ENCODE measurements around the gene AFAP1. TPM values are rescaled to one million over a fixed set of nuclear protein-coding genes. Genes with fewer than 3 reads are reported as not detected.

AFAP1 gene
- polyA plus RNA-seq, 3 donors: not detected

DNA sequence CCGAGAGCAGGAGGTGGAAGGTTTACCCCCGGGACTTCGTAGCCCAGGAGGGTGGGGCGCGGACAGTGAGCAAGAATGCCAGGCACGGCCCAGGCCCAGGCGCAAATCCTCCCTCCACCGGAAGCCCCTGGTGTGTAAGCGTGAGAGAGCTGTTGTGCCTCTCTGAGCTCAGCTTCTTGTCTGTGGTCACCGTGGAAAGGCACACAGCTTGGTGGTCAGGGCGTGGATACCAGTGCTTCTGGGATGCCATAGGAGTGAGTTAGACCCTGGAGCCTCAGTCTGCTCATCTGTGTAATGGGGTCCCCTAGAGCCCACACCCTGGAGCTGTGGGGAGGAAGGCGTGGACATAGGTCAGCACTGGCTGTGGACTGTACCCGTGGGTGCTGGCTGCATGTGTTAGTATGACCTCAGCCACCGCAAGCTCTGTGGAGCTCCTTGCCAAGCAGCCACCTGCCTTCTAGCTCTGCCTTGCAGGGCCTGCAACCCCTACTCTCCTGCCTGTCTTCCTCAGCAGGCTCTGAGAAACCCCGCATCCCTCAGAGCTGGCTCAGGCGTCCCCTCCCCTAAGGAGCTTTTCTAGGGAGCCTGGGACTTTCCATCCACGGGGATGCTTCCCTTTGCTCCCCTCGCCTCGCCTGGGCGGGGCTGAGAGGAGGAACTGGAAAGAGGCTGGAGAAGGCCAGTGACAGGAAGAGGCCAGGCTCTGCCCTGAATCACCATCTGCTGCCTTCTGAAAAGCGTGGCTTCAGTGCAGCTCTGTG, 28.0 kb upstream of the AFAP1 start:
- H3K4me3 ChIP-seq (replicated peaks in 1 of 3; ENCODE audit: low read depth in 2 of 3, low read length in 3 of 3): no peak overlapping the region
- no peaks in the 10 kb centered on the region for H3K79me2 ChIP-seq (ENCODE audit: insufficient read depth, low read length)
- no peaks in the 10 kb centered on the region for H4K20me1 ChIP-seq (ENCODE audit: insufficient read depth, low read length)
- TF ChIP-seq CTCF (IDR thresholded peaks at IDR 0.05): no peak
- no peaks in the 10 kb centered on the region for H3K36me3 Mint-ChIP-seq
- peaks cover 0 to 4% of the 10 kb centered on the region in 2 donors for H3K27me3 ChIP-seq (ENCODE audit: control insufficient read depth in 2 of 2, insufficient read depth in 2 of 2, low read length in 2 of 2)
- 76% methylated on average over 16 of the region's 21 CpGs for WGBS (ENCODE audit: insufficient coverage)
- H3K9me3 ChIP-seq (replicated peaks in 1 of 2; ENCODE audit: control insufficient read depth in 1 of 2, insufficient read depth in 1 of 2, low read length in 2 of 2): no peaks in the 10 kb centered on the region
- H2AFZ ChIP-seq (ENCODE audit: insufficient read depth, low read depth, low read length, poor library complexity, severe bottlenecking): no peak overlapping the region
- H3K4me2 ChIP-seq (replicated peaks; ENCODE audit: extremely low read depth, low read length, poor library complexity, severe bottlenecking): no peak overlapping the region
- no peaks in the 10 kb centered on the region for H3K4me1 ChIP-seq (ENCODE audit: control insufficient read depth in 1 of 2, insufficient read depth in 2 of 2, low read length in 2 of 2)
- H3K9me3 Mint-ChIP-seq: peaks cover 0 to 4% (median 0%) of the 10 kb centered on the region in 7 donors
- peaks cover 11% of the 10 kb centered on the region for H3K4me1 Mint-ChIP-seq
- intact Hi-C loops (cut with micrococcal nuclease): no loop called here
- H3K4me3 Mint-ChIP-seq: no peak overlapping the region
- no peak overlapping the region for H3K27ac ChIP-seq (ENCODE audit: low read depth in 1 of 2, low read length in 2 of 2)
- H3K27me3 Mint-ChIP-seq (ENCODE audit: low read depth in 3 of 3): peaks cover 29 to 33% (median 30%) of the 10 kb centered on the region in 3 donors
- H3K27ac Mint-ChIP-seq: no peak overlapping the region
- H3K36me3 ChIP-seq (replicated peaks in 1 of 2; ENCODE audit: control insufficient read depth in 1 of 2, insufficient read depth in 2 of 2, low read length in 2 of 2): no peaks in the 10 kb centered on the region
- no peak for DNase-seq
- H3K9ac ChIP-seq (ENCODE audit: insufficient read depth, low read length, poor library complexity, severe bottlenecking): no peak overlapping the region

DNA sequence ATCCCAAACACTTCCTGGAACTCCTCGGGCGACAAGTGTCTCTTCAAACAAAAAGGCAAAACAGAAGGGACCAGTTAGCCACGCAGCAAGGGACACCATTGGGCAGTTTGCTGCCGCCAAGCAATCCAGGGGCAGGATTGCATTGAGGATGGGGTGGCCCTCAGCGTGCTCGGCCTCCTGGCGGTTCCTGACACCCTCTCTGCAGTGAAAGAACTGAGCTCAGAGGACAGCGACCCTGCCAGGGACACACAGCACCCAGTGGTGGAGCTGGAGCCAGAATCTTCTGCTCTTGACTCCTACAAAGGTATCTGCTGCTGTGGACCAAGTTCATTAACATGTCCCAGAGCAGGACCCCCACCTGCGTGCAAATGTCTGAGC, 27.4 kb upstream of the AFAP1 start:
- Histone ChIP-seq H3K27me3 (ENCODE audit: control insufficient read depth in 2 of 2, insufficient read depth in 2 of 2, low read length in 2 of 2) (peaks cover 0 to 4% of the 10 kb centered on the region in 2 donors), H3K4me3 (replicated peaks in 1 of 3; ENCODE audit: low read depth in 2 of 3, low read length in 3 of 3) (no peak overlapping the region), H3K9me3 (replicated peaks in 1 of 2; ENCODE audit: control insufficient read depth in 1 of 2, insufficient read depth in 1 of 2, low read length in 2 of 2) (no peaks in the 10 kb centered on the region), H2AFZ (ENCODE audit: insufficient read depth, low read depth, low read length, poor library complexity, severe bottlenecking) (no peak overlapping the region), H3K4me1 (ENCODE audit: control insufficient read depth in 1 of 2, insufficient read depth in 2 of 2, low read length in 2 of 2) (no peaks in the 10 kb centered on the region), H4K20me1 (ENCODE audit: insufficient read depth, low read length) (no peaks in the 10 kb centered on the region), H3K9ac (ENCODE audit: insufficient read depth, low read length, poor library complexity, severe bottlenecking) (no peak overlapping the region), H3K4me2 (replicated peaks; ENCODE audit: extremely low read depth, low read length, poor library complexity, severe bottlenecking) (no peak overlapping the region), H3K36me3 (replicated peaks in 1 of 2; ENCODE audit: control insufficient read depth in 1 of 2, insufficient read depth in 2 of 2, low read length in 2 of 2) (no peaks in the 10 kb centered on the region), H3K79me2 (ENCODE audit: insufficient read depth, low read length) (no peaks in the 10 kb centered on the region), H3K27ac (ENCODE audit: low read depth in 1 of 2, low read length in 2 of 2) (no peak overlapping the region)
- intact Hi-C loops (cut with micrococcal nuclease): no loop called here
- Mint-ChIP-seq H3K27ac (no peak overlapping the region), H3K36me3 (no peaks in the 10 kb centered on the region), H3K4me3 (no peak overlapping the region), H3K27me3 (ENCODE audit: low read depth in 3 of 3) (peaks cover 28 to 33% (median 29%) of the 10 kb centered on the region in 3 donors), H3K9me3 (peaks cover 0 to 4% (median 0%) of the 10 kb centered on the region in 7 donors), H3K4me1 (peaks cover 11% of the 10 kb centered on the region)
- no peak for TF ChIP-seq CTCF (IDR thresholded peaks at IDR 0.05)
- no peak for DNase-seq
- 86% methylated on average over 9 of the region's 9 CpGs for WGBS (ENCODE audit: insufficient coverage)
